GM21576 (cell line): ENCODE data around the gene HOXD3.

ENCODE experiments used
- ATAC-seq: cut with Tn5 transposase; IDR thresholded peaks from one replicate; pipeline ENCODE4 v1.9.1; 2021; ENCODE audit warnings: mild to moderate bottlenecking, moderate library complexity; ENCODE audit not compliant: unreplicated experiment

The HOXD3 gene

GRCh38 chr2:176175709-176176607 is 18.9 kb downstream of the HOXD3 start:
- no peak for ATAC-seq

DNA sequence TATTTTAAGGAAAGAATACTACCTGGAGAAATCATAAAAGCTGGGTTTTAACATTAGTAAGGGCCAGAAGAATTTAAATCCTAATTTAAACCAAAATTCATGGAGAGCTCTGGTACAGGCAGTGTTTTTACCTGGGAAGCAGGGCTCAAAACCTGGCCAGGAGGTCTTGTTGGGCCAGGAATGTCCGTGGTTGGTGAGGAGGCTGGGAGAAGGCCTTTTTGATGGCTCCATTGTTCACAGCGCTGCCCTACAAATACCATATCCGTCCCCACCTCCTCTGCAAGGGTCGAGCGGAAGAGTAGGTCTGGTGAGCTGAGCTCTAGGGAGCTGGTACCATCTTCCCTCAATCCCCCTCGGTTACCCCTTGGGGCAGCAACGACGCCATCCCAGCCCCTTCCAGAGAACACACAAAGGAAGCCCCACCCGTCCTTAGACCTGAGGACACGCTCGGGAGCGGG is 20.5 kb downstream of the HOXD3 start:
- no peak for ATAC-seq

DNA sequence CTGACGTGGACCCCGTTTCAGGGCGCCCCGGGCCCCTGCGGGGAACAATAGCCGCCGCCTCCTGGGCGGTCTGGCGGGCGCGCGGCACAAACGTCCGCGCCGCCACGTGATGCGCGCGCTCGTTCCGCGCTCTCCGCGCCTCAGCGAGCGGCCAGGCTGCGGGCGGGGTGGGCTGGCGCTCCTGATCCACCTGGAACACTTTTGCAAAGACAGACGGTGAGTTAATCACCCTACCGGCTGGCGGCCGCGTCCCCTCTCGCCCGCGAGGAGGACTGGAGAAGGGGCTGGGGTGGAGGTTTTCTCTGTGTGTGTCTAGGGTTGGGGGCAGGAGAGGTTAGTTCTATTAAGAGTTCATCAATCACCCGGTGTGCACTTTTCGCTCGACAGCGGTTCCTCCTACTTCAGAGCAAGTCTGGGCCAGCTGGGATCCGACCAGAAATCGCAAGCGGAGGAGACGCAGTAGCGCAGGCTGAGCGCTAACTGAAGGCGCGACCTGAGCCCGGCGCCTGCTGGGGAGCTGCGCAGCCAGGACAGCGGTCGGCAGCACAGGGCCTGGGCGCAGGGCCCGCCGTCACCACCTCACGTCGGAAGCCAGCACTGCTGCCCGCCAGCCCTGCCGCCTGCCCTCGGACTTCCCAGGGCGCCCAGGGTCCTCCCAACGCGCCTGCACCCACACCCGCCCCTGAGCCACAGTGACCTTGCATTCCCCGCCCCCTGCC is 21.1 kb downstream of the HOXD3 start:
- ATAC-seq: no peak

- ATAC-seq: no peak
Observed at GRCh38 chr2:176178757-176179295, 21.7 kb downstream of the HOXD3 start.

- ATAC-seq: no peak
Observed at GRCh38 chr2:176181551-176181950, 24.4 kb downstream of the HOXD3 start.

- ATAC-seq: no peak
Observed at GRCh38 chr2:176182671-176183070, 25.6 kb downstream of the HOXD3 start.

GRCh38 chr2:176184749-176185148 is 27.6 kb downstream of the HOXD3 start:
- ATAC-seq: no peak

- no peak for ATAC-seq
Observed at GRCh38 chr2:176186024-176186423, 28.9 kb downstream of the HOXD3 start.

- ATAC-seq: no peak
Observed at GRCh38 chr2:176187200-176187898, 30.2 kb downstream of the HOXD3 start.

DNA sequence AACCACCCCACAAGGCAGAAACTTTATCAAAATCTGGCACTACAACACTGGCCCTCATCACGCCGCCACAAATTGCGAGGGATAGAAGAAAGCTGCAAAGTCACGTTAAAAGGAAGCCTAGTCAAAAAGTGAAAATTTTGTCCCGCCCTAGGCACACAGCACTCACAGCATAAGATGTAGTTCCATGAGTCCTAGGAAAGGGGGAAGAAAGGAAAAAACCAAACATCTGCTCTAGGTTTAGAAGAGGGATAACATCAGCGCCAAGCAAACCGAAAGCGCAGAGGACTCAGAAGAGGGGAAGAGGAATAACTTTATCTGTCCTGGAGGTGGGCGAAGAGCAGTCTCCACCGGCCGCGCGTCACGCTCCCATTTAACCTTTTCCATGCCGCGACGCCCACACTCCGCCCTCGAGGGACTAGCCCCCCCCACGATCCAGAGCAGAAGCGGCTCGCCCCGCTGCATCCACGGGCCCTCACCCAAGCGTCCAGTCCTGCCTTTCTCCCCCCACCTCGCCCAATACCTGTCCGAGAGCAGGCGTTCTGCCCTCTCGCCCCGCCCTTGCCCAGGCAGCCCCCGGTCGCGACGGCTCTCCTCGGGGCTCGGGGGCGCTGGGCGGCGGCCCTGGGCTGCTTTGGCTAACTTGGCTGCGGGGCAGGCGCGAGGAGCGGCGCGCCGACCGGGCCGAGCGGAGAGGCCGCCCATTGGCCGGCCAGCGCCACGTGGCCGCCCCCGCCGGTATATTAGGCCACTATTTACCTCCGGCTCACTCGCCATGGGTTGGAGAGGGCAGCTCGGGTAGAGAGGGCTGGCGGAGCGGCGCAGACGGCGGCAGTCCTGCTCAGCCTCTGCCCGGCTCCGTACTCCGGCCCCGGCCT is 31.0 kb downstream of the HOXD3 start, which contains the start of gene HOXD1:
HOXD1 (plus strand) TSS at position 770 of the 875 bp plus-strand sequence. CDS start 134 bp downstream, outside the sequence.
- no peak for ATAC-seq

GRCh38 chr2:176188774-176189680 is 31.9 kb downstream of the HOXD3 start:
- no peak for ATAC-seq

GRCh38 chr2:176189681-176190641 is 32.9 kb downstream of the HOXD3 start:
- no peak for ATAC-seq

DNA sequence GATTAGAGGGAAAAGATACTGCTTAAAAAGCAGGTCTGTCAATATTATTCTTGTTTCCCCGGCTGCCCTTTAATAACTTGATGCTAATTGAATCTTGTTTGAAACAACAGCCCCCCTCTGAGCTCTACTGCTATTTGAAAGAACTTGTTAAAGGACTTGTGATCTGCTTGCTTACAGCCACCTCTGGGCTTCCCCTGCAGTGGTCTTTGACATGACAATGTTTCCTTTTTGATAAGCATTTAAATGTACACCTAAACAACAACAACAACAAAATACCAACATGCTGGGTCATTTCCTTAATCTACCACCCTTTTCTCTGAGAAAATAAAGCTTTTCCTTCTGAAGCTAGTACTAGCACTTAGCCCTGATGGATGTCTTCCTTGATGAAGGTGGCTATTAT is 35.2 kb downstream of the HOXD3 start:
- ATAC-seq: no peak

GRCh38 chr2:176193048-176193447 is 35.9 kb downstream of the HOXD3 start:
- ATAC-seq: no peak

DNA sequence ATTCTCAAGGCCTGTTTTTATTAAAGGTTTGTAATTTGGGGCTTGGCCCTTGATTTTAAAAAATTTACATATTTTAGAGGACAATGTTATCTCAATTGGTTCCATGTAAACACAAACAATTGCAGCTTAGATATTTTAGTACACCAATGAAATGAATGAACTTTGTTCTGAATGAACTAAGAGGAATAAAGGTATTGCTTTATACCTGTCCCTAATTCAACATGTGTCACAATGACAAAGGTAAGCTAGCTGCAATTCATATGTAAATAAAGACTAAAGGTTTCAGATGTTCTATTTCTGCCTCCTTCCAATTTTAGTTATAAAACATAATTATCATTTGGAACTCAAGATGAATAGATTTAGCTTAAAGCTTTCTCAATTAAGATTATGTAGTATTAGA is 42.8 kb downstream of the HOXD3 start:
- no peak for ATAC-seq

GRCh38 chr2:176200971-176201370 is 43.9 kb downstream of the HOXD3 start:
- no peak for ATAC-seq

DNA sequence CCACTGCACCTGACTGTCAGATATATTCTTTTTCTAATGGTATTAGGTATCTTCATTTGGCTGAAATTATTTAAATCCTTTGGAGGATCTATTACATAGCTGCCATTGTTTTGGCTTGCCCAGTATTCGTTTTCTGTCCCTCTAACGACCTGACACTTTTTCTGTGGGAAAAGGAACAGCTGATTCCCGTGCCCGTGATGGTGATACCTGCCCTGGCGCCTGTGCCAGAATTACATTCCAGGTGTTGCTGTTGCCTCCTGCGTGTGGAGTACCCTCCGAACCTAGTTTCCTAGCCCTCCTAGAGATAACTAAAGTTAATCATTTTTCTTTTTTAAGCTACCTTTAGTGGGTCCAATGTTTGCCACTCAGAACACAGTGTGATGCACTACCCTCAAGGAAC is 45.4 kb downstream of the HOXD3 start:
- ATAC-seq: no peak

- no peak for ATAC-seq
Observed at GRCh38 chr2:176205126-176205525, 48.0 kb downstream of the HOXD3 start.
